GM21447 (cell line): ENCODE results near the gene SMYD3.

ENCODE experiments used
- ATAC-seq: cut with Tn5 transposase; IDR thresholded peaks from one replicate; pipeline ENCODE4 v1.9.1; 2021; ENCODE audit not compliant: unreplicated experiment

The SMYD3 gene

GRCh38 chr1:246182149-246182851 lies 324.8 kb downstream of the SMYD3 start:
- no peak for ATAC-seq

DNA sequence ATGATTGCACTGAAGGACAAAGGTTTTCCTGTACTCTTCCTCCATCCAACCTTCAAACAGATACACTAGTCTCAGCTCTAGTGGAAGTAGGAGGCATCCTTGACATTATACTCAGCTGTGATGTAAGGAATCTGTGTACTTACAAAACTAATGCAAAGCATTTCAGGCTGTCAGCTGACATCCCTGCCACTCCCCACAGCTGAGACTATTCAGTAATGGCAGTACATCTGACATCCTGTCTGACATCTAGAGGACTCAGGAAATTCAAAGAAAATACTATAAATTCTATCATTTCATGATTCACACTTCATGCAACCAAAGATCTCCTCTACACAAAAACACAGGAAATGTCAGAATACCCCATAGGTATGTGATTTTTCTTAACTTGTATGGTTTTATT lies 325.8 kb downstream of the SMYD3 start:
- no peak for ATAC-seq

DNA sequence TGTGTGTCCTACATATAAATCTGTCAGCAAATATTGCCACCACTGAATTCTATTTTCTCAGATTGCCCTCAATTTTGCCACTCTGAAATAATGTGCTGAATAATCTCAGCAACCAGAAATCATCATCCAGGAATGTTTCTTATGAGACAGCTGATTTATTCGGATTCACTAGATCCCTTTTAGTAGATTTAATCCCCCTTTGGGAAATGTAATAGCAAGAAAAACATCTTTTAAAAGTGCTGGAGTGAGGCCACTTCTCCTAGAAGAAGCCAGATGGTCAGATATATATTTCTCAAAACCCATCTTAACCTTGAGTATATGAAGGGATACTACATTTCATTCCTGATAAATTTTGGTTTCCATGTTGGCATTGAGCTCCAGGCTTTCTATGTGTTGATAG lies 327.7 kb downstream of the SMYD3 start:
- no peak for ATAC-seq

- ATAC-seq: no peak
Observed at GRCh38 chr1:246178717-246179311, 328.3 kb downstream of the SMYD3 start.

GRCh38 chr1:246176126-246177024 lies 330.7 kb downstream of the SMYD3 start:
- ATAC-seq: no peak

DNA sequence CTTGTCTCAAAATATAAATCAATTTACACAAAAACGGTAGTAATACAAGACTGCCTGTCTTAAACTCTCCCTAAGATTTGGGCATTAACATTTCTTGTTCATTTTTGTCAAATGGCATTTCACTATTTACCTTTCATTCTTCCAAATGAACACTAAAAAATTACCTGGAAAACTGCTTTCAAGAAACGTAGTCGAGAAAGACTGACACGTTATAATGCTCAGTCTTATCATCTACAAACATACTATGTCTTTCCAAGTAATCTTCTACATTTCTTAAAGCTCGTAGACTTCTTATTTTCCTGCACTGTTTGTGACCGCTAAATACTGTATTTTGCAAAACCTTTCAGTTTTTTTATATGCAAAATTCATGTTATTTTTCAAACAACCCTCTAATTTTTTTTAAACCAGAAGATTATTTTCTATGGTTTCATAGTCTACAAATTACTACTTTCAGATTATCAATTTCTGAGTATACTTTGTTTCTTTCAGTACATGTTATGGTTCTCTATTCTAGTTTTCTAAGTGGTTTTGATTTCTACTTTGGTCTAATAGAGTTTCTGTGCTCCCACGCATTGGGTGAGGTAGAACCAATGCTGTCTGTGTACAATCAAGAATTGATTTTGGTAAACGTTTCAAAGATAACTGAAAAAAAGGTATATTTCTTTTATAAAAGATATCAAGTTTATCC lies 336.4 kb downstream of the SMYD3 start:
- no peak for ATAC-seq

GRCh38 chr1:246169486-246169885 lies 337.6 kb downstream of the SMYD3 start:
- no peak for ATAC-seq

DNA sequence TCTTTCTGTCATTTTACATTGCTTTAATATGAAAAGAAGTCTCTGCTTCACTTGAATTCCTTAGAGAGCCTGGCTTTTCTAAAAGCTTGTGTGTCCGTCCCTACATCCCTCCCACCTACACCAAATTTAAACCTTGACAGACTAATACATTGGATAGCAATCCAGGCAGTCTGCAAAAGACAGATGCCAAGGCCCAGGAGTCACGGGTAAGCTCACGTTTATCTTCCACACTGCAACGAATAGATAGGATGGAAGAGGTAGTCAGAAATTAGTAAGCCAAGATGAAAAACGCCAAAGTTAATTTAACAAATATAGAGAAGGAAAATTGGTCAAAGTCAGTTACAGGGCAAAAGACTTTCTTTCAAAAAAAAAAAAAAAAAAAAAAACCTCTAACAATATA lies 338.1 kb downstream of the SMYD3 start:
- ATAC-seq: no peak

DNA sequence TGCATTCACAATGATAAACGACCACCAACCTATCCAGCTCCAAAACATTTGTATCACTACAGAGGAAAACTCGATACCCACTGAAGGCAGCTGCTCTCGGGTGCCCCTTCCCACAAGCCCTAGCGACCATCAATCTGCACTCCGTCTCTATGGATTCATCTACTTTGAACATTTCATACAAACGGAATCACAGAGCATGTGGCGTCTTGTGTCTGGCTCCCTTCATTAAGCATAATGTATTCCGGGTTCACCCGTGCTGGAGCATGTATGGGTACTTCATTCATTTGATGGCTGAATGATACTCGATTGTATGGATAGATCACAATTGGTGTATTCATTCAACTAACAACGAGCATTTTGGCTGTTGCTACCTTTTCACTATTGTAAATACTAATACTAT lies 340.2 kb downstream of the SMYD3 start:
- ATAC-seq: no peak

- ATAC-seq: no peak
Observed at GRCh38 chr1:246165826-246166709, 341.0 kb downstream of the SMYD3 start.

DNA sequence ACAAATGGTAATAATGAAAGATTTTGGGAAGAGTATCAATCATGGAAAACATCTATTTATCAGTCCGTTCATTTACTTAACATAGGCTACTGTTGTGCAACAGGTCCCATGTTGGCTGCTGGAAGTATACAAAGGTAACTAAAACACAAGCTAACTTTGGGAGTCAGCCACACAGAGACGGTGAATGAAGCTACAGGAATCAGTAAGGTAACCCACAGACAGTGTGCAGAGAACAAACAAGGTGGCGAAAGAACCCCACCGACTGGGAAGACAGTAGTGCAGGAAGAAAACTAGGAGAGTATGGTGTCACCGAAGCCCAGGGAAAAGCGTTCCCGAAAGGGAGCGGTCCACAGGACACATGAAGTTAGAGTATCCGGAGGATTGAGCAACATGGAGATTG lies 342.3 kb downstream of the SMYD3 start:
- ATAC-seq: no peak

- no peak for ATAC-seq
Observed at GRCh38 chr1:246162560-246162959, 344.5 kb downstream of the SMYD3 start.

- ATAC-seq: no peak
Observed at GRCh38 chr1:246161626-246162025, 345.5 kb downstream of the SMYD3 start.

DNA sequence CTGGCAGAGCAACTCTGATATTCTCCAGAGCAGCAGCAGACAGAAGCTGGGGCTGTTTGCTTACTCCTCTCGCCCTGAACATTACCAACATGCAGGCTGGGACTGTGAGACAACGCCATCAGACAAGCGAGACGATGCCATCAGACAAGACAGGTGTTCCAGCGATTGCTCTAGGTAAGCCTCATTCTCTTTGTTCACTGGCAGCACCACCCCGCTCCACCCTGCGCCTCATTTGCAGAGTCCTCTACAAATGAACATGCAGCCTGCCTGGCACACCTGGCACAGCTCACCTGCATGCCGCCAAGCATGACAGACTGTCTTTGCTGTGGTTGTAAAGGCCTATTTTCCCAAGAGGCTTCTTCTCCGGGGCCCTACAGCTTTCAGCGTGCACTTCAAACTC lies 346.2 kb downstream of the SMYD3 start:
- ATAC-seq: no peak

GRCh38 chr1:246160374-246160773 lies 346.7 kb downstream of the SMYD3 start:
- no peak for ATAC-seq

- no peak for ATAC-seq
Observed at GRCh38 chr1:246159279-246160227, 347.5 kb downstream of the SMYD3 start.

GRCh38 chr1:246158131-246158530 lies 348.9 kb downstream of the SMYD3 start:
- no peak for ATAC-seq

DNA sequence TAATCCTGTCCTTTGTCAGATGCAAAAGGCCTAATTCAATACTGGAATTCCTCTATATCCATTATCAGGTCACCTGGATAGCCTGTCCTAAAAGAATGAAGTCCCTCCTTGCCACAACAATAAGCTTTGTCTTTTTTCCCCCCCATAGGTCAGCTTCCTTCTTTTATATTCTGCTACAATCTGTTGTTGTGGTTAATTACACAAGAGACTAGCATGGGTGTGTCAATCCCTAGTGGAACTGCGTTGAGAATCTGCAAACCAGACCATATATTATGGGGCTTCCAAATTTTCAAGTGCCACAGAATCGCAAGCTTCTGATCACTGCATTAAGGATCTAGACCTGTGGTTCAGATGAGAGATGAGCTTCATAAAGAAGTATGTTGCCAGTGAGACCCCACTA lies 349.6 kb downstream of the SMYD3 start:
- no peak for ATAC-seq

GRCh38 chr1:246156847-246157246 lies 350.2 kb downstream of the SMYD3 start:
- ATAC-seq: no peak
